HG03175 (cell line): ENCODE results near the gene ROBO2.

Source experiments
- ATAC-seq: cut with Tn5 transposase; IDR thresholded peaks from one replicate; pipeline ENCODE4 v1.9.1; 2021; ENCODE audit warnings: mild to moderate bottlenecking, moderate library complexity; ENCODE audit not compliant: unreplicated experiment

The ROBO2 gene

GRCh38 chr3:77102951-77103769 is 63.3 kb downstream of the ROBO2 start:
- ATAC-seq: no peak

GRCh38 chr3:77122652-77123051 is 82.8 kb downstream of the ROBO2 start:
- ATAC-seq: no peak

GRCh38 chr3:77125966-77126365 is 86.1 kb downstream of the ROBO2 start:
- no peak for ATAC-seq

GRCh38 chr3:77134769-77135168 is 94.9 kb downstream of the ROBO2 start:
- ATAC-seq: no peak

GRCh38 chr3:77137559-77137958 is 97.7 kb downstream of the ROBO2 start:
- ATAC-seq: no peak

GRCh38 chr3:77139624-77140023 is 99.7 kb downstream of the ROBO2 start:
- ATAC-seq: no peak

GRCh38 chr3:77141423-77141822 is 101.5 kb downstream of the ROBO2 start:
- ATAC-seq: no peak

GRCh38 chr3:77142578-77142977 is 102.7 kb downstream of the ROBO2 start:
- ATAC-seq: no peak

GRCh38 chr3:77146004-77146403 is 106.1 kb downstream of the ROBO2 start:
- ATAC-seq: no peak

GRCh38 chr3:77147836-77148578 is 108.1 kb downstream of the ROBO2 start:
- ATAC-seq: no peak

GRCh38 chr3:77149382-77149781 is 109.5 kb downstream of the ROBO2 start:
- ATAC-seq: no peak

- ATAC-seq: no peak
Observed at GRCh38 chr3:77150028-77150427, 110.1 kb downstream of the ROBO2 start.

- ATAC-seq: no peak
Observed at GRCh38 chr3:77150759-77151158, 110.9 kb downstream of the ROBO2 start.

GRCh38 chr3:77158730-77159581 is 119.1 kb downstream of the ROBO2 start:
- no peak for ATAC-seq

GRCh38 chr3:77160931-77161497 is 121.1 kb downstream of the ROBO2 start:
- ATAC-seq: no peak

- ATAC-seq: no peak
Observed at GRCh38 chr3:77169823-77170222, 129.9 kb downstream of the ROBO2 start.

- no peak for ATAC-seq
Observed at GRCh38 chr3:77171026-77171425, 131.1 kb downstream of the ROBO2 start.

- no peak for ATAC-seq
Observed at GRCh38 chr3:77179762-77180161, 139.9 kb downstream of the ROBO2 start.

GRCh38 chr3:77182341-77182740 is 142.4 kb downstream of the ROBO2 start:
- ATAC-seq: no peak

GRCh38 chr3:77186319-77186718 is 146.4 kb downstream of the ROBO2 start:
- ATAC-seq: no peak

GRCh38 chr3:77186728-77187127 is 146.8 kb downstream of the ROBO2 start:
- ATAC-seq: no peak
